C4-2B (cell line): ENCODE measurements around the gene KCNQ1OT1.

Experiments used
- CTCF ChIP-seq: fragments of 450-650 bp; conservative IDR thresholded peaks from 2 replicates; pipeline ENCODE4 v1.5.1; 2017; ENCODE audit warnings: mild to moderate bottlenecking
- ZFX ChIP-seq: fragments of 450-650 bp; IDR thresholded peaks from 2 replicates; pipeline ENCODE4 v1.6.1; 2017

GRCh38 chr11:2662430-2663299 is 37.1 kb downstream of the KCNQ1OT1 start:
- TF ChIP-seq CTCF (no peak), ZFX (no peak)
